ENCODE measurements around the gene INSRR.

The INSRR gene

DNA sequence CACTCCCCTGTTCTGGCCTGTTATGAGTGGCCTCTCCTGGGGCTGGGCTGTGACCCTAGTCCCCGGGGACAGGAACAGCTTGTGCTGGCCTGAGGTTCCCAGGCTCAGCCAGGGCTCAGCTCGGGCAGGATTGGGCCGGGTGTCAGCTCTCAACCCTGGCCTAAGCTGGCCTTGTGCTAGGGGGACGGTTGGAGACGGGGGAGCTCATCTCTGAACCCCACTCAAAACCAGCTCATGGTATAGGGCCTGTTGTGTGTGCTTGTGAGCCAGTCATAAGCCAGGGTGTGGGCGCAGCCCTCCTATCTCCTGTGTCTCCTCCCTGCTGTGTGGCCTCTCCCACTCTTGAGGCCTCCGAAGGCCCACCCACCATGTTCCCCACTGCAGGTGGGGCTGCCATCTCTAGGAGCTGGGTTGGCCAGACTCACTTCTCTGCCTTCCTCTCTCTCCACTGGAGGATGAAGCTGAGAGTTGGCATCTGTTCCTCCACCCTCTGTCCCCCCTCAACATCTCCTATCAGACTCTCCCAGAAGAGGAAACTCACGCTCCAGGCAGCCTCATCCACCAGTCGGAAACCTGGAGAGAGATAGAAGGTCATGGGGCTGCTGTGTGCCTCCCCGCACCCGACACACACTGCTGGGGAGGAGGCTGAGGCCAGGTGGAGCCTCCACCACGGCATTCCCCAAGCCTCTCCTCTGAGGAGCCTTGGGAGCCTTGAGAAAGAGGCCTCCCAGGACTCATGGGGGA lies 36.0 kb upstream of the INSRR start:
- no peak for DNase-seq (ENCODE audit: low read depth in 2 of 2, low spot score in 1 of 2)

DNA sequence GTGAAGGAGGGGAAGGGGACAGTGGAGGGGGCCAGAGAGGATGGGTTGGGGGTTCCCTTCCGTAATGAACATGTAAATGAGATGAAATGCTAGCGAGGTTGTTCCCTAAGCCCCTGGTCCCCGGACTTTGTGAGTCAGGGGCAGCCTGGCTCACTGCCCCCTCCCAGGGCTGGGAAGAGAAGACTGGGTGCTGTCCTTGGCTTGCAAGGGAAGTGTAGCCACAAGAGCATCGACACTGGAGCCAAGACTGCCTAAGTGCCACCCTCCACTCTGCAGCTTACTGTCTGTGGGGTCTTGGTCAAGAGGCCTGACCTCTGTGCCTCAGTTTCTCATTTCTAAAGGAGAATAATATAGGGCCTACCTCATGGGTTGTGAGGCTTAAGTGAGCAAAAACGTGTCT lies 35.1 kb upstream of the INSRR start:
- DNase-seq (ENCODE audit: low read depth in 2 of 2, low spot score in 1 of 2): no peak

DNA sequence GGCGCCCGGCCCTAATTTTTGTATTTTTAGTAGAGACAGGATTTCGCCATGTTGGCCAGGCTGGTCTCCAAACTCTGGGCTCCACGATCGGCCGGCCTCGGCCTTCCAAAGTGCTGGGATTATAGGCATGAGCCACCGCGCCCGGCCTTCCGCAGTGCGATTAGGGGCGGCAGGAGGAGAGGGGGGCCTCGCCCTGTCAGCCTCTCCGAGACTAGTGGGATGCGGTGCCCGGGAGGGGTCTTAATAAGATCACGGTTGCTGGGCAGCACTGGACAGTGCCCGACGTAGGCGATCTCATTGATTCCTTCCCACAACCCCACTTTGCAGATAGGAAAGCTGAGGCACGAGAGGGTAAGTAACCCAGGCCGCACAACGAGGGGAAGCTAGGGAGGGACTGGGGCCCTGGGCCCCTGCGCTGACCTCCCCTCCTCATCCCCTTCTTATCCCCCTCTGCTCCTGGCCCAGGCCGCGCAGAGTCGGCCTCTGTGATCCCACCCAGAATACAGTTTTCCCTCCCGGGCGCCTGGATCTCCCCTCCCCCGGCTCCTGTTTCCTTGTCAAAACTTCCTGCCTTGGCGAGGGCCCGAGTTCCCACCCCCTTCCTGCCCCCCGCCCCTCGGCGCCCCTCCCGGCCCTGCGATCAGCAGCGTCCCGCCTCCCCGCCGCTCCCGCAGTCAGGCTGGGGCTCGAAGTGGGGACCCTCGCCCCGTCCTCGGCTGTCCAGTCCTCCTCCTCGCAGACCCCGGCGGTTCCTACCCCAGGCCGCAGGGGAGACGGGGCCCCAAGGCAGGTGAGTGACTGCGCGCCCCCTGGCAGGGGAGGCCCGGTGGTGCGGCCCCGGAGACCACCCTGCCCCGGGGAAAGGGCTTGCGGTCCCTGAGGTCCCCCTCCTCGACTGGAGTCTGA lies 34.4 kb upstream of the INSRR start, which contains the start of gene PEAR1:
PEAR1 (plus strand) TSS at position 671 of the 906 bp plus-strand sequence. CDS start 10,209 bp downstream, outside the sequence.
- DNase-seq (ENCODE audit: low read depth in 2 of 2, low spot score in 1 of 2): no peak

DNA sequence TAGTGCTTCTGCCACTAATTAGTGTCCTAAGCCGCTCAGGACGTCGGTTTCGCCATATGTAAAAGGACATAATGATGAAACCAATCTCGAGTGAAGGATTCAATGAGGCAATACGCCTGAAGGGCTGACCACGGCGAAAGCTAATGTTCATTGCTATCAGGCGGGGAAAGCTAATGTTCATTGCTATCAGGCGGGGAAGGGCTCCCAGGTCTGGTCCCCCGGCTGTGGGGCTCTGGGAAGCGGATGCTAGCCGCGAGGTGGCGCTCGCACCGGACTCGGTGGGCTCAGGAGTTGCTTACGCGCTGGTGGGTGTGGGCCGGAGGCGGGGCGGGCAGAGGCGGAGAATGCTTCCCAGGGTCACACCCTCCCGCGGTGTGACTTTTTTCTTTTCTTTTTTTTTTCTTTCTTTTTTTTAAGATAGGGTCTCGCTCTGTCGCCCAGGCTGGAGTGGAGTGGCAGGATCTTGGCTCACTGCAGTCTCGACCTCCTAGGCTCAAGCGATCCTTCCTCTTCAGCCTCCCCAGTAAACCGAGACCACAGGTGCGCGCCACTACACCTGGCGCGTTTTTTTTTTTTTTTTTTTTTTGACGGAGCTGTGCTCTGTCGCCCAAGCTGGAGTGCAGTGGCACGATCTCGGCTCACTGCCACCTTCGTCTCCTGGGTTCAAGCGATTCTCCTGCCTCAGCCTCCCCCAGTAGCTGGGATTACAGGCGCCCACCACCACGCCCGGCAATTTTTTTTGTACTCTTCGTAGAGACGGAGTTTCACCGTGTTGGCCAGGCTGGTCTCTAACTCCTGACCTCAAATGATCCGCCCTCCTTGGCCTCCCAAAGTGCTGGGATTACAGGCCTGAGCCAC lies 33.5 kb upstream of the INSRR start:
- peak; percentile 73 to 76 for DNase-seq (ENCODE audit: low read depth in 2 of 2, low spot score in 1 of 2)

DNA sequence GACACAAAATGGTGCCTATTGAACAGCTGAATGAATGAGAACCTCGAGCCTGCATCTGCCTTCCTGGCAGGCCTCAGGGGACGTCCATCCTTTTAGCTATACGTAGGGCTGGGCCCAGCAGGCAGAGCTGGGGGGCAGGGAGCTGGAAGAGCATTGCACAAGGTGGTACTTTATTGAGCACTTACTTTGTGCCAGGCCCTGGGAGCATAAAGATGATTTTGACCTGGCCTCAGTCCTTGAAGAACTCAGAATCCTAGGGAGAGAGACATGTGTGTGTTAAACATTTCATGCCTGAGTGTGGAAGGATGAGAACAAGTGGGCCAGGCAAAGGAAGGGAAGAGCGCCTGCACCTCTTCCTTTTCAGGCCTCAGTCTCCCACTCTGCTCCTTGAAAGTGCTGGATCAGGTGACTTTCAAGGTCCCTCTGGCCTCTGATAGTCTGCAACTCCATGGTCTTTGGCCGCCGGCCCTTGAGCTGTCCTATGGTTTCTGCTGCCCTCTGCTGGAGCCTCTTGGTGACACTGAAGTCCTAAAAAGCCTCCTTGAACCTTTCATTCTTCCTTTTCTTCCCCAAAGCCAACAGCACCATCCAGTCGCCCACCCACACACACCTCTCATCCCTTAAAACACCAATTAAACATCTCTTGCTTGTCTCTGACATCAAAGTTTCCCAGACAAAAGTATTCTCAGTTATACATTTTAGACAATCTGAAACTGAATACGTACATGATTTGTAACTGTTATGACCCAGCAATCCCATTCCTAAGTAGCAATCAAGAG lies 31.1 kb upstream of the INSRR start:
- DNase-seq (ENCODE audit: low read depth in 2 of 2, low spot score in 1 of 2): peak; percentile 14 to 27

DNA sequence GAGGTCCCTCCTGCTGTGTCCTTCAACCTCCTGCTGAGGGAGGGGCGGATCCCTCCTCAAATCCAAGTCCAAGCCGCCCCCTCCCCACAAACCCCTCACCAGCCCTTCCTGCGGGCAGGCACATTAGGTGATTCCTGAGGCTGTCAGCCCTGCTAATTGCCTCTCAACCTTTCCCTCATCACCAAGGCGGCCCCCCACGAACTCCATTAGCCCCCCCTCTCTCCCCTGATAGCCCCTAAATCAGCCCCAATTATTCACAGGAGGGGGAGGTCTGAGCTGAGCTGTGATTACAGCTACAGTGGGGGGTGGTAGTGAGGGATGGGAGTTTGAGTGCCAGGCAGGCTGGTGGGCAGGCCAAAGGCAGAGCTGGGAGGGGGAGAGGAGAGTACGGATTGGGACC lies 28.8 kb upstream of the INSRR start:
- no peak for DNase-seq (ENCODE audit: low read depth in 2 of 2, low spot score in 1 of 2)

DNA sequence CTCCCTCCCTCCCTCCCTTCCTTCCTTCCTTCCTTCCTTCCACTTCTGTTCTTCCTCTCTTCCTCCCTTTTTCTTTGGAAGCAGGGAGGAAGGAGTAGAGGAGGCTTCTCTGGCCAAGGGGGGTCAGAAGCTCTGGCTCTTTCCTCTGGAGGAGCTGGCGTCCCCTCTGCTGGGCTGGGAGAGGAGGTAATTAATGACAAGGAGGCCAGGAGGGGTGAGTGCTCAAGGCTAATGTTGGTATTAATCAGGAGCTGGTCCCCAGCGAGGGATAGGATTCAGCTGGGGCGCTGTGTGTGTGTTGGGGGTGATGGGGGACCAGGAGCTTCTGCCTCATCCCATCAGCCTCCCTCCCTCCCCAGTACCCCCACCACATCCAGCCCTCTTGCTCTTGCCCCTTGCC lies 28.4 kb upstream of the INSRR start:
- no peak for DNase-seq (ENCODE audit: low read depth in 2 of 2, low spot score in 1 of 2)

DNA sequence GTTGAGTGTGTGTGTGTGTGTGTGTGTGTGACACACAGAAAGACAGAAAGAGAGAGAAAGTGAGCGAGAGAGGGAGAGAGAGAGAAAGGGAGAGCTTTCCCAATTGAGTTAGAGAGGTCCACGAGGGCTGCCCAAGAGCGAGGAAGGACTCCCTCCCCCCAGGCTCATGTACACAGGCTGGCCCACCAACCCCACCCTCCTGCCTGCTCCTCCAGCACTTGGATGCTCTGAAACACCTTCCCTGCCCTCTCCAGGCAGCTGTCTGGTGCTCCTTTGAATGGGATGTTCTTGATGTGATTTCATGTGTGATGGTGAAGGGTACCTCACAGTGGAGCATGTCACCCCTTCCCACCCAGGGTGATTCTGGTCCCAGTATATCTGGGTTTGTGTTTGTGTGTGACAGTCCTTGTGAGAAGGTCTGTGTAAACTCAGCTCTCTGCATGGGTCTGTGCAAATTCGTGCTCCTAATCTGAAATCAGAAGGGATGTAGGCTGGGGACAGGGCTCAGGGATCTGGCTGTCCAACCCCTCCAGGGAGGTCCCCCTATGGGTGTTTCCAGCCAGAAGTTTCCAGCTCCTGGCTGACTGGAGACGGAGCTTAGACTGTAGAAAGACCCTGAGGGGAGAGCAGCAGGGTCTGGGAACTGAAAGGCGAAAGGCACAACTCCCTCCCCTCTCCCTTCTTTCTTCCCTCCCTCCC lies 27.8 kb upstream of the INSRR start:
- DNase-seq (ENCODE audit: low read depth in 2 of 2, low spot score in 1 of 2): no peak

DNA sequence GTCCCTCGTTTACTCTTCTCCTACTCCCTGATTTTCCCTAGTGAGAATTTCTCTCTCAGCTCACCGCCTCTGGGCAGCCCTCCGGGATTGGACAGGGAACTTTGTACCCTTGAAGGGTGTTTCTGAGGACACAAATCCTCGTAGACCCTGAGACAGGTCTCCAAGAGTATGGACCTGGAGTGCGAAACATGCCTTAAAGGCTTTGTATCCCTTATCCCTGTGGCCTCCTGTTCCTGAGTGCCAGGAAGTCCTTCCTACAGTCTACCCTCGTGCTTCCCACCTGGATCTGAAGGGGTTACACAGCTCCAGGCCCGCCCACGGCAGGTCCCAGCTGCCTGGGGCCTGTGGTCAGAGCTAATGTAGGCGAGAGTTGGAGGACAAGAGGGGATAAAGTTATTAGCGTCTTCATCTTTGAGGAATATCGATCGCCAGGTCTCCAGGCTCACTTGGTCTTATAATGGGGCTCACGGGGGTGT lies 27.0 kb upstream of the INSRR start:
- DNase-seq (ENCODE audit: low read depth in 2 of 2, low spot score in 1 of 2): no peak

DNA sequence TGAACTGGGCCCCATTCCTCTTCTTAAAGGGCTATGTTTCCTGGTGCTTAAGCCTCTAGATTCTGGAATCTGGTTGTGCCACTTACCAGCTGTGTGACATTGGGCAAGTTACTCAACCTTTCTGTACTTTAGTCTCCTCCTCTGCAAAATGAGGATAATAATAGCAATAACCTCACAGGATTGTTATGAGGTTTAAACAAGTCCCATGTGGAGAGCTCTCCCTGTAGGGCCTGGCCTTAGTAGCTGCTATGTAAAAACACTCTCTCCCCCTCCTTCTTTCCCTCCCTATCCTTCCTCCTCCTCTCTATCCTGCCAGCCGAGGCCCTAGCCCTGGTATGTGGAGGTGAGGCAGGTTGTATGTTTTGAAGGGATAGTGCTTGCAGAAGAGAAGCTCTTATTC lies 26.4 kb upstream of the INSRR start:
- no peak for DNase-seq (ENCODE audit: low read depth in 2 of 2, low spot score in 1 of 2)

DNA sequence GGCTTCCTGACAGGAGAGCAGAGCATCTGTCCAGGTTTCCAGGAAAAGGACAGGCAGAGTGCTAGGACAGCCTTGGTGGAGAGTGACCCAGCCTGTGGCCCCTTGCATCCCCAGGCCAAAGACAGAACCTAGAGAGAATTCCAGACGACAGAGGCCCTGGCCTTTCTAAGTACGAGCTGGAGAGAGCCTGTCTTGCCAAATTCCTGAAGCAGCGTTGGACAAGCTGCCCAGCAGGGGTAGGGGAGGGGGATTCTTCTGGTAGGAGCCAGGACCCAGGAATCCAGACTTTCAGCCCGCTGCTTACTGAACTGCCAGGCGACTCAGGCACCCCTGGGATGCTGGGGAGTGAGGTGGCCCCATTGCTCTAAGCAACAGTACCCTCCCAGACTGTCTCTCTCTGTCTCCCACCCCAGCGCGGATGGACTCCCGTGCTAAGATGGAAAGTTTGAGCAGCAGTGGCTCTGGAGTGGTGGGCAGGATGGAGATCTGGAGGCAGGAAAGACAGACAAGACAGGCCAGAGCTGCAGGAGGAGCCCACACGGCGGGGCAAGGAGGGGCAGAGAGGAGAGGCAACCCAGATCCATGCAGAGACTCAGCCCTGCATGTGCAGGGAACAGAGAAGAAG lies 25.8 kb upstream of the INSRR start:
- no peak for DNase-seq (ENCODE audit: low read depth in 2 of 2, low spot score in 1 of 2)

DNA sequence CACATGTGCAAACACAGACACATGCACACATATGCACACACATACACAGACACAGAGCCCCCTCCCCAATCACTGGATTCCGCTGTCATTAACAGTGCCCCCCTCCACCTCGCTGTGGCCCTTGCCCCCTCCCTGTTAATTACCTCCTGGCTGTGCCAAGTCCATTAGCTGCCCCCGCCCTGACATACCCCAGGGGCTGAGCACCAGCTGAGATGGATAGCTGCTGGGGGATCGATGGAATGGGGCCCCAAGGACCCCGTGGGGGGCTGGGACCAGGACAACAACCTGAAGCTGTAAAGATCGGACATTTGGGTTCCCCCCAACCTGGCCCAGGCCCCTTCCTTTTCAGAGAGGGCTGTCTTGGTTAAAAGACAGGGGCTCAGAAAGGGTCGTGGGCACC lies 25.0 kb upstream of the INSRR start:
- no peak for DNase-seq (ENCODE audit: low read depth in 2 of 2, low spot score in 1 of 2)

DNA sequence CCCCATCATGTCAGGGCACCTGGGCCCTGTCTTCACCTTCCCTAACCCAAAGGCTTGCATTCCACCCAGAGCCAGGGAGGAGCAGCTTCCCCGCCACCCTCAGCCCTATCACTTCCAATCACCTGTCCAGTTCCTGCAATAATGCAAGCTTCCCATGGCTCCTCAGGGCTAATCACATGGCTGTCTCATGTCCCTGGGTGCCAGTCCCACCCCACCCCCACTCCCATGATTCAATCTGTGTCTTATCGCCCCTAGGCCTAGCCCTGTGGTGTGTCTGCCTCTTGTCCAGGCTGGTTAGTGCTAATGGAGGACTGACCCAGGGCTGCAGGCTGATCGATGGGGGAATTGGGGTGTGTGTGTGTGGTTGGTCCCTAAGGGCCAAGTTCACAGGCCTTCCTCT lies 23.6 kb upstream of the INSRR start:
- DNase-seq (ENCODE audit: low read depth in 2 of 2, low spot score in 1 of 2): no peak

DNA sequence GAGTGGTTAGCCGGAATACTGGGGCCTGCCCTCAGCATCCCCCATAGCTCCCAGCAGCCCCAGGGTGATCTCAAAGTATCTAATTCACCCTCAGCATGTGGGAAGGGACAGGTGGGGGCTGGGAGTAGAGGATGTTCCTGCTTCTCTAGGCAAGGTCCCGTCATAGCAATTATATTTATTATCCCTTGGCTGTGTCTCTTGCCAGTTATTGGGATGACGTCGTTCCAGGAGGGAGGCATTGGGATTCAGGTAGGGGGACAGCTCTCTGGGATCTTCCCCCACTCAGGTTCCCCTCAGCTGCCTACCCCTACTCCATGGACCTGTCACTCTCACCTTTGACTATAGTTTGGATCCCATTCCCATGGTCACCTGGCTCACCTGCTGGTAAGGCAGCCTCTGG lies 22.7 kb upstream of the INSRR start:
- DNase-seq (ENCODE audit: low read depth in 2 of 2, low spot score in 1 of 2): no peak

DNA sequence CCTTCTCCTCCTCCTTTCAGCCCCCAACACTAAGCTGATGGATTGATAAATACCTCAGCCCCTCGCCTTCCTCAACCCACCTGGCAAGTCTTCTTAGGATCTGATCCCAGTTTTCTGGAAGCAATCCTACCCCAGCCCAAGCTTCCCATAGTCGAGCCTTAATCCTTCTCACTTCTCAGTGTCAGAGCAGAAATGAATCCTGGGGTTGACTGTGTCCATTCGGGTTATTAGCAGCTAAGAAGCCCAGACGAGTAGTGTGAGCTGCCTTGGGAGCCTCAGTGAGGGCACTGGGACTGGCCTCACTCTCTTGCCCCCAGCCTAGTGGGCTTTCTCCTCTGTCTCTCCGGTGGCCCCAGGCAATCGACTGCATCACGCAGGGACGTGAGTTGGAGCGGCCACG lies 22.2 kb upstream of the INSRR start:
- DNase-seq (ENCODE audit: low read depth in 2 of 2, low spot score in 1 of 2): no peak

DNA sequence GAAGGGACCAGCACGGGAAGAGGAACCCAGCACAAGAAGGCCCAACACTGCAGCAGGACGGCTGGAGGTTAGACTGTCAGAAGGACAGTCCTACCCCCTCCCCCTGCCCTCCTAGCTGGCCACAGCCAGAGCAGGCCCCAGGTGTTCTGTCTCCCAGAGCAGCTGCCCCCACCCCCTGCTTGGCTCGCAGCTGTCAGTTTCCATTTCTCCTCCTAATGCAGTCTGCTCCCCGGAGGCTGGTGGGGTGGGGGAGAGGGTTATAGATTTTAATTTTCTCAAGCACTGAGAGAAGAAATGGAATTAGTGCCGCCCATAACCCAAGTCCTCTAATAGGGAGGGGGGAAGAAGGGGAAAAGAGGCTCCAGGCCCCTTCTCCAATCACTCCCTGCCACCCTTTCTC lies 21.6 kb upstream of the INSRR start:
- DNase-seq (ENCODE audit: low read depth in 2 of 2, low spot score in 1 of 2): no peak

DNA sequence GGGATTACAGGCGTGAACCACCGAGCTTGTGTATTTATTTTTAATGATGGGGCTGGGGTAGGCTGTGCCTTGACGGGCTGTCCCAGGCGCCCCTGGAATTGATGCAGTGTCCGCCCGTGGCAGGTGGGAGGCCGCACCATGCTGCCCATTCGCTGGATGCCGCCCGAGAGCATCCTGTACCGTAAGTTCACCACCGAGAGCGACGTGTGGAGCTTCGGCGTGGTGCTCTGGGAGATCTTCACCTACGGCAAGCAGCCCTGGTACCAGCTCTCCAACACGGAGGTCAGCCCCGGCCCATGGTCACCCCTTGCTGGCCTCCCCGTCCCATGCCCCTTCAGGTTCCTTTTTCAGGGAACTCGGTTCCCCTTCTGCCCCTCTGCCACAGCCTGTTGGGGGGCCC lies 21.0 kb upstream of the INSRR start:
- DNase-seq (ENCODE audit: low read depth in 2 of 2, low spot score in 1 of 2): no peak

DNA sequence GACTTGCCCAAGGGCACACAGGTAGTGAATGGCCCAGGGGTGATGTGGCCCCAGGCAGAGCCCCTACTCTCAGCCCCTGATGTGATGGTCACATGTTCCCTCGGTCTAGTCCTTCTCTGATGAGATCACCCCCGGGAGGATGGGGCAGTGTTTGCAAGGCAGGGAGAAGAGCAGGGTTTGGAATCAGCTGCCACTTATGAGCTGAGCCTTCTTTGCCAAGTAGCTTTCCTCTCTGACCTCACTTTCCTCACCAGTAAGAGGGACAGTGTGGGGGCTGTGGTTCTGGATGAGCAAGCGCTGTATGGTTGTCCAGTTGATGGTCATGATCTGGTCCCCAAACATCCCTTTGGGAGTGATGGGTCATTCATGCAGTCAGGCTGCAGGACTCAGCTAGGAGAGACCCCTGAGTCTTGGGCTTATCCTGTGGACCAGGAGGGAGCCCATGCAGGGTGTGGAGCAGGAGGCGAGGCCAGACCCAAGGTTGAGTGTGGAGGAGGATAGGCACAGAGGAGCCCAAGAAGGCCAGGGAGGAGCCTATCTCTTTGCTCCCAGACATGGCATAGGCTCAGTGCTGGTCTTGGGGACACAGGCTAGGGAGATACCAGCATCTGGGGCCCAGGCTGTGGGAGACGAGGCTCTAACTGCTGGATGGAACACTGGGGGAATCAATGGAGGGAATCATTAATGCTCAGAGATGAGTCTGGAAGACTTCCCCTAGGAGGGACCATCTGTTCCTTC lies 18.7 kb upstream of the INSRR start:
- no peak for DNase-seq (ENCODE audit: low read depth in 2 of 2, low spot score in 1 of 2)

DNA sequence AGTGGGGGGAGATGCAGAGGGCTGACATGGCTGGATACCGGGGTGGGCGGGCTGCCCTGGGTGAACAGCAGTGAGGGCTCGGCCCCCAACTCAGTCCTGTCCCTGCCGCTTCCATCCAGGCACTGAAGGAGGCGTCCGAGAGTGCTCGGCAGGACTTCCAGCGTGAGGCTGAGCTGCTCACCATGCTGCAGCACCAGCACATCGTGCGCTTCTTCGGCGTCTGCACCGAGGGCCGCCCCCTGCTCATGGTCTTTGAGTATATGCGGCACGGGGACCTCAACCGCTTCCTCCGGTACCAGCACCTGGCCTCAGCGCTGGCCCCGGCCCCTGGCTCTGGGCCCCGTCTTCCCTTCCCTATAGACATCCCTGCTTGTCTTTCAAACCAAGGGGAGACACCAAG lies 17.4 kb upstream of the INSRR start:
- DNase-seq (ENCODE audit: low read depth in 2 of 2, low spot score in 1 of 2): no peak

Measured in stimulated activated CD8-positive, alpha-beta memory T cell treated with anti-CD3 and anti-CD28 coated beads, Interleukin-4, amount 100 ng/mL, for 4 hours (primary cell).